ENCODE results near the gene MAGEA11. TPM values are rescaled to one million over a fixed set of nuclear protein-coding genes. Genes with fewer than 3 reads are reported as not detected.

MAGEA11 gene
- total and polyA plus RNA-seq, 4 donors = not detected

GRCh38 chrX:149715468-149715867, 3.6 kb downstream of the MAGEA11 start:
- peaks cover 0 to 2% (median 0%) of the 10 kb centered on the region in 4 donors for H3K27me3 ChIP-seq (ENCODE audit: control insufficient read depth in 4 of 4, insufficient read depth in 4 of 4, low read length in 3 of 4)
- 92% methylated on average over 2 of the region's 2 CpGs for WGBS
- H3K4me1 ChIP-seq (ENCODE audit: control insufficient read depth in 4 of 4, insufficient read depth in 4 of 4, low read length in 3 of 4) = no peaks in the 10 kb centered on the region
- H3K4me3 ChIP-seq (ENCODE audit: low read depth in 1 of 3, low read length in 3 of 3) = no peak overlapping the region
- no peak overlapping the region for H3K9ac ChIP-seq (ENCODE audit: low read depth in 1 of 2, low read length in 2 of 2)
- TF ChIP-seq YY1 (IDR thresholded peaks at IDR 0.05) = no peak
- no peak for TF ChIP-seq HNF4A (conservative IDR thresholded peaks at IDR 0.05)
- TF ChIP-seq EGR1 (IDR thresholded peaks at IDR 0.05; ENCODE audit: low read depth in 2 of 2) = no peak
- no peak overlapping the region for H3K27ac ChIP-seq (ENCODE audit: low read depth in 1 of 2, low read length in 2 of 2)
- H3K9me3 ChIP-seq (ENCODE audit: control insufficient read depth in 4 of 4, low read length in 3 of 4) = no peaks in the 10 kb centered on the region
- no peak for DNase-seq (ENCODE audit: low spot score)
- no peaks in the 10 kb centered on the region for H3K36me3 ChIP-seq (ENCODE audit: control insufficient read depth in 4 of 4, insufficient read depth in 3 of 4, low read depth in 1 of 4, low read length in 3 of 4)

- Histone ChIP-seq H3K36me3 (ENCODE audit: control insufficient read depth in 4 of 4, insufficient read depth in 3 of 4, low read depth in 1 of 4, low read length in 3 of 4) (no peaks in the 10 kb centered on the region), H3K4me3 (ENCODE audit: low read depth in 1 of 3, low read length in 3 of 3) (no peak overlapping the region), H3K27me3 (ENCODE audit: control insufficient read depth in 4 of 4, insufficient read depth in 4 of 4, low read length in 3 of 4) (peaks cover 0 to 2% (median 0%) of the 10 kb centered on the region in 4 donors), H3K9ac (ENCODE audit: low read depth in 1 of 2, low read length in 2 of 2) (no peak overlapping the region), H3K9me3 (ENCODE audit: control insufficient read depth in 4 of 4, low read length in 3 of 4) (no peaks in the 10 kb centered on the region), H3K27ac (ENCODE audit: low read depth in 1 of 2, low read length in 2 of 2) (no peak overlapping the region), H3K4me1 (ENCODE audit: control insufficient read depth in 4 of 4, insufficient read depth in 4 of 4, low read length in 3 of 4) (no peaks in the 10 kb centered on the region)
- TF ChIP-seq EGR1 (IDR thresholded peaks at IDR 0.05; ENCODE audit: low read depth in 2 of 2) (no peak), HNF4A (conservative IDR thresholded peaks at IDR 0.05) (no peak), ATF3 (IDR thresholded peaks at IDR 0.05) (no peak), FOXA2 (IDR thresholded peaks at IDR 0.05) (no peak), YY1 (IDR thresholded peaks at IDR 0.05) (no peak), NR2F2 (IDR thresholded peaks at IDR 0.05) (no peak), GABPA (IDR thresholded peaks at IDR 0.05 in 1 of 2, conservative IDR thresholded peaks at IDR 0.05 in 1 of 2) (no peak)
- WGBS = 96% methylated on average over 3 of the region's 3 CpGs
- DNase-seq (ENCODE audit: low spot score) = no peak
Measured at GRCh38 chrX:149716632-149717031, 4.8 kb downstream of the MAGEA11 start.

GRCh38 chrX:149717803-149718202, 5.9 kb downstream of the MAGEA11 start:
- TF ChIP-seq ATF3 (IDR thresholded peaks at IDR 0.05) (no peak), RAD21 (IDR thresholded peaks at IDR 0.05) (no peak), TAF1 (conservative IDR thresholded peaks at IDR 0.05) (no peak), REST (IDR thresholded peaks at IDR 0.05) (no peak), NR2F2 (IDR thresholded peaks at IDR 0.05) (no peak), HNF4A (conservative IDR thresholded peaks at IDR 0.05) (no peak), ZBTB33 (IDR thresholded peaks at IDR 0.05) (no peak)
- no peak overlapping the region for H3K9ac ChIP-seq (ENCODE audit: low read depth in 1 of 2, low read length in 2 of 2)
- no peaks in the 10 kb centered on the region for H3K9me3 ChIP-seq (ENCODE audit: control insufficient read depth in 4 of 4, low read length in 3 of 4)
- H3K36me3 ChIP-seq (ENCODE audit: control insufficient read depth in 4 of 4, insufficient read depth in 3 of 4, low read depth in 1 of 4, low read length in 3 of 4) = no peaks in the 10 kb centered on the region
- no peaks in the 10 kb centered on the region for H3K4me1 ChIP-seq (ENCODE audit: control insufficient read depth in 4 of 4, insufficient read depth in 4 of 4, low read length in 3 of 4)
- 79% methylated on average over 5 of the region's 5 CpGs for WGBS
- H3K27ac ChIP-seq (ENCODE audit: low read depth in 1 of 2, low read length in 2 of 2) = no peak overlapping the region
- peaks cover 0 to 2% (median 0%) of the 10 kb centered on the region in 4 donors for H3K27me3 ChIP-seq (ENCODE audit: control insufficient read depth in 4 of 4, insufficient read depth in 4 of 4, low read length in 3 of 4)
- DNase-seq (ENCODE audit: low spot score) = no peak
- no peak overlapping the region for H3K4me3 ChIP-seq (ENCODE audit: low read depth in 1 of 3, low read length in 3 of 3)
